Dermis microvascular lymphatic vessel endothelial cell (primary cell): Measurements from ENCODE around the gene IFNL4. TPM values are rescaled to one million over a fixed set of nuclear protein-coding genes. Genes with fewer than 3 reads are reported as not detected.
"Not testable (repeated sequence)": the region's sequence is repeated elsewhere in the genome, so short reads cannot be mapped to it uniquely, and the experiment has no call there.

Experiments used
- DNase-seq, 2 donors: peaks; one replicate each; pipeline versions ENCODE4 v3.0.0 to v3.0.0-alpha.2; 2010; ENCODE audit warnings: low read depth in 2 of 2
- total RNA-seq: library from RNA; depleted of rRNA; stranded (reverse); fragments of >200 nt; gene quantifications from 2 replicates; pipeline ENCODE4 v1.2.1, GENCODE V29; 2014

IFNL4 gene
- total RNA-seq, result not detected in 2 replicates

DNA sequence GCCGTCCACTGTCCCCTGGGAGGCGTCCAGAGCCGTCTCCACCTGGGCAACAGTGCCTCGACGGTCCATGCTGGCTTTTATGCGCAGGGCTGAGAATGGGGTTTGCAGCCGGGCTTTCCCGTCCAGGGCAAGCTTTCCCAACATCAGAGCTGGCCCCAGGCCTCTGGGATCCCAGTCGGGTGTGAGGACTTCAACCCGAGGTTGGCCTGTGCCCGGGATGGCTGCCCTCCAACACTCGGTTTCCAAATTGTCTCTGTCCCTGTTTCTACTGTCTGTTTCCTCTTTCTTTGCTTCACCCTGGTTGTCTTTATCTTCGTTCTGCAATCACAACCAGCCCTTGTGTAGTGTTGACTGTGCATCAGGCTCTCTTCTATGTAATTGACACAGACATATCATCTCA, at the start of gene IFNL4:
Gene IFNL4, minus strand, starts transcription at position 51 of the 400 bp plus-strand sequence.
- DNase-seq, result no peak

DNA sequence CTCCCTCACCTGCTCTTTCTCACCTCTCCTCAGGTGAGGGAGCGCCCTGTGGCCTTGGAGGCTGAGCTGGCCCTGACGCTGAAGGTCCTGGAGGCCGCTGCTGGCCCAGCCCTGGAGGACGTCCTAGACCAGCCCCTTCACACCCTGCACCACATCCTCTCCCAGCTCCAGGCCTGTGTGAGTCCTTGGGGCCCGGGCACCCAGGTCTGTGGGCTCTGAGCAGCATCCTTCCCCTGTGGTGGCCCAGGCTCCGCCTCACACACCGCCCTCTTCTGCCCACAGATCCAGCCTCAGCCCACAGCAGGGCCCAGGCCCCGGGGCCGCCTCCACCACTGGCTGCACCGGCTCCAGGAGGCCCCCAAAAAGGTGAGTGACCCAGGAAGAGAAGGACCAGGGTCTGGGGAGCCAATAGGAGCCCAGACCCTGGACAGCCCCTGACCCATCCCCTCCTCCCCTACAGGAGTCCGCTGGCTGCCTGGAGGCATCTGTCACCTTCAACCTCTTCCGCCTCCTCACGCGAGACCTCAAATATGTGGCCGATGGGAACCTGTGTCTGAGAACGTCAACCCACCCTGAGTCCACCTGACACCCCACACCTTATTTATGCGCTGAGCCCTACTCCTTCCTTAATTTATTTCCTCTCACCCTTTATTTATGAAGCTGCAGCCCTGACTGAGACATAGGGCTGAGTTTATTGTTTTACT, 49.4 kb upstream of the IFNL4 start:
- no peak for DNase-seq

DNA sequence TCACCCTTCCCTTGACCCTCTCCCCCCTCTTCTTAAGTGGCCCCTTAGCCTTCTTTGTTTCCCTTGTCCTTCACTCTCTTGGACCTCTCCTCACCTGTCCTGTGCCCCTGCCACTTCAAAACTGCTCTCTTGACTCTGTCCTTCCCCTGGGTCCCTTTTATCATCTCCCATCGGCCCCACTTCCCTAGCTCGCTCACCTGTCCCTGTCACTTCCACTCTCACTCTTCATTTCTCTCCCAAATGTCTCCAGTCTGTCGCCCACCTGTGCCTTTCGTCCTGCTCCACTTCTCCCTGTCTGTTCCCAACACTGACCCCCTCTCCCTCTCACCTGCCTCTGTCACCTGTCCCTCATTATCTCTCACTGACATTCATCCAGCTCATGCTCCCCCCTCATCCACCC, 48.2 kb upstream of the IFNL4 start:
- DNase-seq, result no peak

DNA sequence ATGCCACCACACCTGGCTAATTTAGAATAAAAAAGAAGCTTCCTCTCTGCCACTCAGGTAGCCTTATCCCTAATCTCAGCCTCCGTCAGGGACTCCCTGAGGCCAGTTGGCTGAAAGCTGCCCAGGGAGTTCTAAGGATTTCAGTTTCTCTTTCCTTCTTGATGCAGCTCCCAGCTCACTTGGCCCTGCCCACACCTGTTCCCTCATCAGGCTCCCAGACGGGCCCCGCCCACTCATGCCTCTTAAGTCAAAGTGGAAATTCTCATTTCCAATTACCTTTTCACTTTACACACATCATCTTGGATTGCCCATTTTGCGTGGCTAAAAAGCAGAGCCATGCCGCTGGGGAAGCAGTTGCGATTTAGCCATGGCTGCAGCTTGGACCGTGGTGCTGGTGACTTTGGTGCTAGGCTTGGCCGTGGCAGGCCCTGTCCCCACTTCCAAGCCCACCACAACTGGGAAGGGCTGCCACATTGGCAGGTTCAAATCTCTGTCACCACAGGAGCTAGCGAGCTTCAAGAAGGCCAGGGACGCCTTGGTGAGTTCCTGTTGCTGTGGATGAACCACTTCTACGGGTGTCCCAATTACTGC, 47.5 kb upstream of the IFNL4 start, which contains the start of gene IFNL1:
Gene IFNL1, plus strand, starts transcription at position 353 of the 591 bp plus-strand sequence. Its CDS starts 15 bp downstream, at position 368.
- DNase-seq, result no peak

DNA sequence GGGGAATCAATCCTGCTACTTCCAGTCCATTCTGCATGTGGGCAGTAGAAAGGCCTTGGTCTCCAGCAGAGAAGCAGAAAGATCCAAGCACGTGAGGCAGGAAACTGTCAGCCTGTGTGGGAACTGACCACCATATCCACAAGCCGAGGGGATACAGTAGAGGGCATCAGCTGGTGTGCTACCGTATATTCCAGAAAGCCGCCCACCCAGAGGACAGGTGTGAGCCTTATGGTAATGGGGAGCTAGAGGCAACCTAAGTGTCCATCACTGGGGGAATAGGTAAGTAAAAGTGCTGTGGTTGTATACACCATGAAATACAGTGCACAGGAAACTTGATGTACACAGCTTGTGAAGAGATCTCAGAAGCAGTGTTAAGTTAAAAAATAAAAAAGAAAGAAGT, 44.7 kb upstream of the IFNL4 start:
- no peak for DNase-seq

DNA sequence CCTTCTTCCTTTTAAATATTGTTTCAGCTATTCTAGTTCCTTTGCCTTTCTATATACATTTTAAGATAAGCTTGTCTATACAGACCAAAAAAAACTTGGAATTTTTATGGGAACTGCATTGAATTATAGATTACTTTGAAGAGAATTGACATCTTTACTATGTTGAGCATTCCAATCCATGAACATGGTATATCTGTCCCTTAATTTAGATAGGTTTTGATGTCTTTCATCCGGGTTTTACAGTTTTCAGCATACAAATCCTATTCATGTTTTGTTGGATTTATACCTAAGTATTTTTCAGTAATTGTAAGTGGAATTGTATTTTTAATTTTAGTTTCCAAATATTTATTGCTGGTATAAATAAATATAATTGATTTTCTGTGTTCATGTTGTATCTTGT, 35.4 kb upstream of the IFNL4 start:
- DNase-seq, result no peak

DNA sequence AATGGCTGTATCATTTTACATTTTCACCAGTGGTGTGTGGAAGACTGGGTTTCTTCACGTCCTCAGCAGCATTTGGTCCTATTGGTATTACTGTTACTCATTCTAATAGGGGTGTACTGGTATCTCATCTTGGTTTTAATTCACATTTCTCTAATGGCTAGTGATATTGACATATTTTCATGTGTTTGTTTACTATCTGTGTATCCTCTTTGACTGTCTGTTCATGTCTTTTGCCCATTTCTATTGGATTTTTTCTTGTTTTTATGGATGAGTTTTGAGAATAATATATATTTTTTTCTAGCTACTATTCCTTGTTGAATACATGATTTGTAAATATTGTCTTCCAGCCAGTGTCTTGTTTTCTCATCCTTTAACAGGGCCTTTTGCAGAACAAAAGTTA, 33.4 kb upstream of the IFNL4 start:
- DNase-seq, result no peak

DNA sequence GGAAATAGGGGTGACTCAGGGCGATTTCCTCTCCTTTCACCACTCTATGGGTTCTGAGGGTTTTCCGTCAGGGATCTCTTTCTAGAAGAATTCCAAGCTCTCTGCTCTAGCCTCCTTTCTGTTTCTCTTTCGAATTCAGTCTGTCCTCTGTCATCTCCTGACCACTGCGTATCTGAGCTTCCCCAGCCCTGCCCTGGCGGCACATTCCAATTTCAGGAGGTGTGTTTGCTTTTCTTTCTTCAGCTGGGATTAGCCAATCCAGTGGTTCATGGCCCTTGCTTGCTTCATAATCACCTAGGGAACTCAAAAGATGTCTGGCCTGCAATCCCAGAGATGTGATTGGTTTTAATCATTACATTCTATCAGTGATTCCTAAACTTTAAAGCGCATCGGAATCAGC, 28.9 kb upstream of the IFNL4 start:
- DNase-seq, result no peak

DNA sequence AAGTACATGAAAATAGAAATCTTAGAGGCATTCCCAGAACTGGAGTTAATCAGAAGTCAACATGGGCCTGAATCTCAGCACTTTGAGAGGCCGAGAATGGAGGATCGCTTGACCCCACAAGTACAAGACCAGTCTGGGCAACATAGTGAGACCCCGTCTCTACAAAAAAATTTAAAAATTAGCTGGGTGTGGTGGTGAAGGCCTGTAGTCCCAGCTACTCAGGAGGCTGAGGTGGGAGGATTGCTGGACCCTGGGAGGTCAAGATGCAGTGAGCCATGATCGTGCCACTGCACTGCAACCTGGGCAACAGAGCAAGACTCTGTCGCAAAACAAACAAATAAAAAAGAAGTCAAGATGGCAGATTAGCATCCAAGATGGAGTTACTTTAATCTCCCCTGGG, 28.1 kb upstream of the IFNL4 start:
- no peak for DNase-seq

DNA sequence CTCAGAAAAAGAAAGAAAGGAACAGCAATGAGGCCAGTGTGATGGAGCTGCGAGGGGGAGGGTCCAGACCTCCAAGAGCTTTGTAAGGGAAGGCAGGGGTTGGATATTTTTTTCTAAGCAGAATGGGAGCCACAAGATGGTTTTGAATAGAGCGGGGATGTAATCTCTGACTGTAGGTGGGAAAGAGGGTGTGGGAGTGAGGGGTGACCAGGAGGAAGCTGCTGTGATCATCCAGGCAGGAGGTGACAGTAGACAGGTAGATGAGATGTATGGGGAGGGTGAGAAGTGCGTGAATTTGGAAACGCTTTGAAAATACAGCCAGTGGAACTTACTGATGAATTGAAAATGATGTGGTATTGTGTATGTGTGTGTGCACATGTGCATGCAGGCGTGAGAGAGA, 26.9 kb upstream of the IFNL4 start:
- no peak for DNase-seq

DNA sequence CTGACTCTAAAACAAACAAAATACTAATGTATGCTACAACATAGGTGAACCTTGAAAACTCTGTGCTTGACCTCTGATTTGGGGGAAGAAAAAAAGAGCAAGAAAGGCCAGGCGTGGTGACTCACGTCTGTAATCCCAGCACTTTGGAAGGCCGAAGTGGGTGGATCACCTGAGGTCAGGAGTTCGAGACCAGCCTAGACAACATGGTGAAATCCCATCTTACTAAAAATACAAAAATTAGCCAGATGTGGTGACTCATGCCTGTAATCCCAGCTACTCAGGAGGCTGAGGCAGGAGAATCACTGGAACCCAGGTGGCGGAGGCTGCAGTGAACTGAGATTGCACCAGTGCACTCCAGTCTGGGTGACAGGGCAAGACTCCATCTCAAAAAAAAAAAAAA, 25.2 kb upstream of the IFNL4 start:
- DNase-seq, result not testable (repeated sequence)

DNA sequence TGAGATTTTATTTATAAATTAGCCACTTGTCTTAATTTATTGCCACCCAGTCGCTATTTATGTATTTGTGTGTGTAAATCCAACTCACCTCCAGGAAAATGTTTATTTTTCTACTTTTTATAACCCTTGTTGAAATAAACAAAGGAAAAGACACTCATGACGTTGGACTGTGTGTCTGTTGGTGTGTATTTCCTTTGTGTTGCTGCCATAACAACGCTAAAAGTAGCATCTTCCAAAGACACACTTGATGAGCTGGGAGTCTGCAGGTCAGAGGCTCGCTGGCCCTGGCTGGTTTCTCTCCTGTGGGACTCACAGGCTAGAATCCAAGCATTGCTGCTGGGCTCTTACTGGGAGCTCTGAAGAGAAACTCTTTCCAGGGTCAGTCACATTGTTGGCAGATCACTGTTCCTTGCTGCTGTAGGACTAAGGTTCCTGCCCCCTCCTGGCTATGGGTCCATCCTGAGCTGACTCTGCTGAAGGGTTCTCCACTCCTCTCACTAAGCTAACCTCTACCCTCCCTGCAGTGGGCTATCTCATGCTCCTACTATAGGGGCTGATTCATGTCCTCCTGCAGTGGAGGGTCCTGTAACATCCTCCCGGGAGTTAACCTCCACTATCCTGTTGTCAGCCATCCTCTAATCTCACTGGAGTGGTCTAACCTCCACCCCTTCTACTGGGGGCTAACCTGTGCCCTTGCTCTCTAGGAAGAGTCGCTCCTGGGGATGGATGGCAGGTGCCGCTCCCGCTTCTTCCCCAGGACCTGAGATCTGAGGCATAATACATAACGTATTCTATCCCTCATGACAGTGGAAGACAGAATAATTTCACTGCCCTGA, 21.6 kb upstream of the IFNL4 start:
- no peak for DNase-seq

DNA sequence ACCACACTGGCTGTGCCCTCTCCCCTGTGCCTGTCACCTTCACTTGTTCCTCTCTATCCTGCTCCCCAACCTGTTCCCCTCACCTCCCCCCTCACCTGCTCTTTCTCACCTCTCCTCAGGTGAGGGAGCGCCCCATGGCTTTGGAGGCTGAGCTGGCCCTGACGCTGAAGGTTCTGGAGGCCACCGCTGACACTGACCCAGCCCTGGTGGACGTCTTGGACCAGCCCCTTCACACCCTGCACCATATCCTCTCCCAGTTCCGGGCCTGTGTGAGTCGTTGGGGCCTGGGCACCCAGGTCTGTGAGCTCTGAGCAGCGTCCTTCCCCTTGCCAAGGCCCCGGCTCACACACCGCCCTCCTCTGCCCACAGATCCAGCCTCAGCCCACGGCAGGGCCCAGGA, 20.7 kb upstream of the IFNL4 start:
- not testable (repeated sequence) for DNase-seq

DNA sequence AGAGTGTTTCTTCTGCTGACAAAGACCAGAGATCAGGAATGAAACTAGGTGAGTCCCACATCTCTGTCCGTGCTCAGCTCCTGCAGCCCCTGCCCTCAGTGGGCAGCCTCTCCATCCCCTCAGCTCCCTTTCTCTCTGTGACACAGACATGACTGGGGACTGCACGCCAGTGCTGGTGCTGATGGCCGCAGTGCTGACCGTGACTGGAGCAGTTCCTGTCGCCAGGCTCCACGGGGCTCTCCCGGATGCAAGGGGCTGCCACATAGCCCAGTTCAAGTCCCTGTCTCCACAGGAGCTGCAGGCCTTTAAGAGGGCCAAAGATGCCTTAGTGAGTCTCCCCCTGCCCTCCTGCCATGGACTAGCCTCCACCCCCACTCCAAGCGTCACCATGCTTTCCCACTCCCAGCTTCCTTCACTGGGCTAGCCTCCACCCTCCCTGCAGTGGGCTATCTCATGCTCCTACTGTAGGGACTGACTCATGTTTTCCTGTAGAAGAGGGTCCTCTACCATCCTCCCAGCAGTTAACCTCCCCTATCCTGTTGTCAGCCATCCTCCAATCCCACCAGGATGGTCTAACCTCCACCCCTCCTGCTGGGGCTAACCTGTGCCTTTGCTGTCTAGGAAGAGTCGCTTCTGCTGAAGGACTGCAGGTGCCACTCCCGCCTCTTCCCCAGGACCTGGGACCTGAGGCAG, 20.0 kb upstream of the IFNL4 start:
- DNase-seq, result not testable (repeated sequence)

DNA sequence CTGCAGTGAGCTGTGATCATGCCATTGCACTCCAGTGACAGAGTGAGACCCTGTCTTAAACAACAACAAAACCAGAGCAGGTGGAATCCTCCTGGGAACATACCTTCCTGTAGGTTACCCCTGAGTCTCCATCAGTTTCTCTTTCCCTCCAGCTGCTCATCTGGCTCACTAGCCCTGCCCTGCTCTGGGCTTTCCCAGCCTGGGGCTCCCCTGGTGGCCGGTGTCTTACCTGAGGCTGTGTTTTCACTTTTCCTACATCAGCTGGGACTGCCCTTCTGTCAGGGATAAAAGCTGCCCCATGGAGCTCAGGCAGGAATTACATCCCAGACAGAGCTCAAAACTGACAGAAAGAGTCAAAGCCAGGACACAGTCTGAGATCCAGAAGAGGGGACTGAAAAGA, 19.4 kb upstream of the IFNL4 start, which contains the start of gene IFNL2:
Gene IFNL2, plus strand, starts transcription at position 312 of the 400 bp plus-strand sequence. CDS start 173 bp downstream, outside the sequence.
- not testable (repeated sequence) for DNase-seq

DNA sequence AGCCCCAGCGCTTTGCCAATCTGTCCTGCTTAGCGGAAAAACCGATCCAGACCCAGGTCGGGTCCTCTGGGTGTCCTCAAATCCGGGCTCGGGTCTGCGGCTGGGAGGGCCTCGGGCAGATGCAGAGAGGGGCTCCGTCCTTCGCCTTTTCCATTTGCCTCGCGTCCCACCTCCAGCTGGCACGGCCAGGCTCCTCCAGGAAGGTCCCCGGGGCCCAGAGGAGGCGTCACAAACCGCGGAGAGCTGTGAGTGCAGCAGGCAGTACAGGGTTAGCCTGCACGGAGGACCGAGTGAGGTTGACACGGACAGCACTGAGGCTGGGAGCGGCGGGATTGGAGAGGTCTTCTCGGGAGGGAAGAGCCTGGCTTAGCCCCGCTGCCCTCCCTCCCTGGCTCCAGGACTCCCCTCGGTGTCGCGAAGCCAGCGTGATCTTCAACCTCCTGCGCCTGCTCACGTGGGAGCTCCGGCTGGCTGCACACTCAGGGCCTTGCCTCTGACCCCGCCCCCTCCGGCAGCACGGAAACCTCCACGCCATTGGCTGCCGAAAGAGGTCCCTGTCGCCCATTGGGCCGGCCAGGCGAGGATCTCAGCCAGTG, 16.8 kb upstream of the IFNL4 start:
- no peak for DNase-seq

DNA sequence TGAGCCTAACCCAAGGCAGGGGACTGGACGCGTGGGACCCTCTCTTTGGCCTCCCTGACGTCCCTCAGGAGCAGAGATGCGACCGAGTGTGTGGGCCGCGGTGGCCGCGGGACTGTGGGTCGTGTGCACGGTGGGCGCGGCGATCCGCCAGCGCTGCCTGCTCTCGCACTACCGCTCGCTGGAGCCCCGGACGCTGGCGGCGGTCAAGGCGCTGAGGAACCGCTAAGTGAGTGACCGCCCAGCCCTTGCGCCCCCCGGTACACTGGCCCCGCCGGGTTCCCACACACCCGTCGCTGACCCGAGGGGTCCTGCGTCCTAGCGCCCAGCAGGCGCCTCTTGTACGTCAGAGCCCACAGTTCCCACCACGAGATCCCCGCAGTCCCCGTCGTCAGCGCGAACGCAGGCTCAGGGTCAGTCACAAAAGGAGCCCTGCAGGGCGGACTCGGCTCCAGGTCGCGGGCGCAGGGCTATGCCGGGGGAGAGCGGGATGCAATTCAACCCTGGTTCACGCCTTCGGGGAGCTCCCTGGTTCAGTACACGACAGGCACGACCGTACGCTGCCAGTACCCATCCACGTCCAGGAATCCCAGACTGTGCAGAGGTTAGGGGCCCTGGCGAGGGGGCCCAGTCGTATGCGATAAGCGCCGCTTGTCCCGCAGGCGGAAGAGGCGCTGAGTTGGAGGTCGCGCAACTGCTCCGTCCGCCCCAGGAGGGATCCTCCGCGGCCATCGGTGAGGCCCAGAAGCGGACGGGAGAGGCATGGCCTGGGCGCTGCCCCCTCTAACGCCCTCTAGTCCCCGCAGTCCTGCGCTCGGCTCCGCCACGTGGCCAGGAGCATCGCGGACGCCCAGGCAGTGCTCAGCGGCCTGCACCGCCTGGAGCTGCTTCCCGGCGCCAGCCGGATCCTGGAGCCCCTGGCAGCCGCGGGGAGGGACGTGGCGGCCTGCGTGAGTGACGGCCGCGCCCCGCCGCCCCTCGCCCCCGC, 15.9 kb upstream of the IFNL4 start:
- DNase-seq, result no peak

DNA sequence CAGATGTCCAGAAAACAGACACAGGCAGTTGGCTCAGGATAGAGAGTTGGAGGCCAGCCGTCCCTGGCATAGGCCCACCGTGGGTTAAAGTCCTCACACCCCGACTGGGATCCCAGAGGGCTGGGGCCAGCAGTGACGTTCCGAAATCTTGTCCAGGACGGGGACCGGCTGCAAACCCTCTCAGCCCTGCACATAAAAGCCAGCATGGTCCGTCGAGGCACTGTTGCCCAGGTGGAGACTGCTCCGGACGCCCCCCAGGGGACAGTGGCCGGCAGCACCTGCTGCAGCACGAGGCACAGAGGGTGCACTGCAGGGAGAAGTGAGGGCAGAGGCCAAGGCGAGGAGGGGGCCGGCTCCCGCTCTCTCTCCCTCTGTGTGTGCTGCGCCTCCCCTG, 15.3 kb upstream of the IFNL4 start:
- no peak for DNase-seq

DNA sequence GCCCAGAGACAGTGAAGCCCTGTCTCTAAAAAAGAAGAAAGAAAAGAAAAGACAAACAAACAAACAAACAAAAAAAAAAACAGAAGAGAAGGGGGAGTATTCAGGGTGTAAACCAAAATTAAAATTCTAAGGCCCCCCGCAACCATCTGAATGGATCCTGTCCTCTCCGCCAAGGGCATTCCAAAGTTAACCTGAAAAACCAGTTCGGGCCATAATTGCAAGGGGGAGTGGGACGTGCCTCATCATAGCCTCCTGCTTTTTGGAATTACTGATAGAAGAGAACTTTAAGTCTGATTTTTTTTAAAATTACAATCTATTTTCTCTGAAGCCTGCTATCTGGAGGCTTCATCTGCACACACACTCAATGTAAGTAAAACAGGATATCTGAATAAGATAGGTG, 13.8 kb upstream of the IFNL4 start:
- DNase-seq, result no peak

DNA sequence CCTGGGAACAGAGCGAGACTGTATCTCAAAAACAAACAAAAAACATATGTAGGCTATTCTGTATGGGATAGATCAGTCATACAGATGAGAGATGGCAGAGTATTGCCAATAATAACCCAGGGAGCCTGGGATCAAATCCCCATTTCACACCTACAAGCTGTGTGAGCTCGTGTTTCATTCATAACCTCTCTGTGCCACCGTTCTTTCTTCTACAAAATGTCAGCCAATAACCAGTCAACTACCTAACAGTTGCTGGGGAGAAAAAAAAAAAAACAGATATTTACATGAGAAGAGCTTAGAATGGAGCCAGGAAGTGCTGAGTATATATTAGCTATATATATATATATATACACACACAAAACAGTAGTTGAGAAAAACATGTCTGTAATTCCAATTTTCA, 13.0 kb upstream of the IFNL4 start:
- no peak for DNase-seq
